ENCODE results near the gene SIAH3. TPM values are rescaled to one million over a fixed set of nuclear protein-coding genes. Genes with fewer than 3 reads are reported as not detected.

The SIAH3 gene
- polyA plus RNA-seq, 1 donor: 0.19 TPM

DNA sequence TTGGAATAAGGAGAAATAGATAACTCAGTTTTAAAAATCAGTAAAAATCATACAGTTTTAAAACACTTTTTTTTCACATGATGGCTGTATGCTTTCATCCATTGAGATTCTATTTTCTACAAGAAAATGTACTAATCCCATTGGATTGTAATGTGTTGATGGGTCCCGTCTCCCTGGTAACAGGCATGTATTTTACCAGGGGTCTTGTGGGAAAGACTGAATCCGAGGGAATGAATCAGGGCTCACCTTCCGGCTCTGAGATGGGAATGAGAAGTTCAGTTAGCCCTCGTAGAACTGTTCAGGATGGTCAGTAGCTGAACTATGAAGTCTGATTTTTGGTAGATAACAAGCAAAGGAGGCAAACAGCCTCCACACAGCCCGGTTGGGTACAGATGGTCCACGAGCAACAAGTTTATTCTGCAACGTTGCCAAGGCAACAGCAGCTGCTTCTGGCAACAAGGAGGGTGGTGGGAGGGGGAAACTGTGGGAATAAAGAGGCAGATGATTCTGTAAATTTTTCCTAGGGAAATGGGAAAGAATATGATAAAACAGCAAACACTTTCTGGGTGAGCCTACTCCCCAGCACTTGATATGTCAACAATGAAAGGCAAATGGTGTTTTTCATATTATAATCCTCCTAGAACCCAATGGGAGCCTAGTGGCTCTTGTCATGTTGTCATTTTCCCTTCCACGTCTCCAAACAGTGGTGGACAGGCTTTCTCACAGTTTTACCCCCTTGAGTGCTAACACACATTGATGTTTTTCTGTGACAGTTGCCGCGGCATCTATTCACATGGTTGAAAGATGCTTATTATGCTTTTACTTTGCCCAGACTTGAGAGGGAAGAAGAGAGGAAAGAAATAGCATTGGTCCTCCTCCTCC, 12.4 kb upstream of the SIAH3 start:
- H3K4me3 ChIP-seq (ENCODE audit: low read length): no peak overlapping the region
- no peaks in the 10 kb centered on the region for H3K36me3 ChIP-seq (ENCODE audit: control insufficient read depth, insufficient read depth, low read length)
- DNase-seq: peak in 1 of 2 donors; percentile 4
- H3K4me1 ChIP-seq (ENCODE audit: control insufficient read depth, insufficient read depth, low read length): no peaks in the 10 kb centered on the region
- peaks cover 4% of the 10 kb centered on the region for H3K27me3 ChIP-seq (ENCODE audit: control insufficient read depth, insufficient read depth, low read length)
- H3K27ac ChIP-seq (ENCODE audit: low read length): no peak overlapping the region
- no peaks in the 10 kb centered on the region for H3K9me3 ChIP-seq (ENCODE audit: control insufficient read depth, low read depth, low read length)
- no CpG with 5 or more reads among the region's 10 CpGs for WGBS (ENCODE audit: insufficient coverage, low lambda C conversion rate)

DNA sequence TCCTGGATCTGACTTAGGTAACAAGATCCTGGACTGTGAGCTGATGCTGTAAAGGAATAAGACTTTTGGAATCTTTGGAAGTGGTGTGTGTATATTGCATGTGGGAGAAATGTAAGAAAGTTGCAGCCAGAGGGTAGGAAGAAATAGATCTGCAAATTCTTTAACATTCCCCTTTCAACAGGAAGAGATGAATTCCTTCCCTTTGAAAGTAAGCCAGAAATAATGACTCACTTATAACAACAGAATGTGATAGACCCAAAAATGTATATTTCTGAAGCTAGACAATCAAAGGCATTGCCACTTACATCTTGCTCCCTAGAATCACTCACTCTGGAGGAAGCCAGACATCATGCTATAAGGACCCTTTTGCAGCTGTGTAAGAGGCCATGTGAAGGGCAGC, 9.8 kb upstream of the SIAH3 start:
- Histone ChIP-seq H3K9me3 (ENCODE audit: control insufficient read depth, low read depth, low read length) (no peaks in the 10 kb centered on the region), H3K27ac (ENCODE audit: low read length) (no peak overlapping the region), H3K4me1 (ENCODE audit: control insufficient read depth, insufficient read depth, low read length) (no peaks in the 10 kb centered on the region), H3K36me3 (ENCODE audit: control insufficient read depth, insufficient read depth, low read length) (no peaks in the 10 kb centered on the region), H3K4me3 (ENCODE audit: low read length) (no peak overlapping the region), H3K27me3 (ENCODE audit: control insufficient read depth, insufficient read depth, low read length) (peaks cover 4% of the 10 kb centered on the region)
- no peak for DNase-seq

GRCh38 chr13:45860240-45860639, 8.7 kb upstream of the SIAH3 start:
- H3K9me3 ChIP-seq (ENCODE audit: control insufficient read depth, low read depth, low read length): no peaks in the 10 kb centered on the region
- H3K27me3 ChIP-seq (ENCODE audit: control insufficient read depth, insufficient read depth, low read length): peaks cover 4% of the 10 kb centered on the region
- H3K4me1 ChIP-seq (ENCODE audit: control insufficient read depth, insufficient read depth, low read length): no peaks in the 10 kb centered on the region
- H3K27ac ChIP-seq (ENCODE audit: low read length): no peak overlapping the region
- no peak overlapping the region for H3K4me3 ChIP-seq (ENCODE audit: low read length)
- no peaks in the 10 kb centered on the region for H3K36me3 ChIP-seq (ENCODE audit: control insufficient read depth, insufficient read depth, low read length)
- DNase-seq: no peak
- WGBS (ENCODE audit: insufficient coverage, low lambda C conversion rate): no CpG with 5 or more reads among the region's 5 CpGs

DNA sequence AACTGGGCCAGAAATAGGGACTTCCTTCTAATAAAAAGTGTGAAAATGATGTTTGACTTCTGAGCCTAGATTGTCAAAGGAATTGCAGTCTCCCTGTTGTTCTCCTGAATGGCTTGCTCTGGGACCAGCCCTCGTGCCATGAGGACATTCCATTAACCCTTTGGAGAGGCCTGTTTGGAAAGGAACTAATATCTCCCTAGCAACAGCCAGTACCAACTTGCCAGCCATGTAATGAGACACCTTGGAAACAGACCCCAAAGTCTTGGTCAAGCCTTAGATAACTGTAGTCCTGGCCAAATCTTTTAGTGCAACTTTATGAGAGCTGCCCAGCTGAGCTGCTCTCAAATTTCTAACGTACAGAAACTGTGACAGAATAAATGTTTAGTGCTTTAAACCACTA, 8.2 kb upstream of the SIAH3 start:
- H3K27me3 ChIP-seq (ENCODE audit: control insufficient read depth, insufficient read depth, low read length): peaks cover 4% of the 10 kb centered on the region
- no CpG with 5 or more reads among the region's 2 CpGs for WGBS (ENCODE audit: insufficient coverage, low lambda C conversion rate)
- no peak for DNase-seq
- no peaks in the 10 kb centered on the region for H3K36me3 ChIP-seq (ENCODE audit: control insufficient read depth, insufficient read depth, low read length)
- no peak overlapping the region for H3K27ac ChIP-seq (ENCODE audit: low read length)
- no peaks in the 10 kb centered on the region for H3K9me3 ChIP-seq (ENCODE audit: control insufficient read depth, low read depth, low read length)
- H3K4me3 ChIP-seq (ENCODE audit: low read length): no peak overlapping the region
- H3K4me1 ChIP-seq (ENCODE audit: control insufficient read depth, insufficient read depth, low read length): no peaks in the 10 kb centered on the region

DNA sequence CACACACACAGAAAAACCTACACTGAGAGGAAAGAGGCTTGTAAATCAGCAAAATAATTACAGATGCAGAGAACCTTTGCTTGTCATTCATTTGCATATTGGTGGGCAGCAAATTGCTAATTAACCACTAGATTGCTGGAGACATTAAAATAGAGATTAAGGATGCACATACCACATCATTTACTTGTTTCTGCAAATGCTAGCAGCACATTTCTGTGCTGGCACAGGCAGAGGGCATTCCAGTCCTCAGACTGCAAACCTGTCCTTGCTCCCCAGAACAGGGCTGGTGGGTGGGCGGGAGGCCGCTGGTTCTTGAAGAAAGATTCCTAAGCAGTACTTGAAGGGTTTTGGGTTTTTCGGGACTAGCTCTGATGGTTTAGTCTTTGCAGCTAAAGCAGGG, 941 bp upstream of the SIAH3 start:
- H3K36me3 ChIP-seq (ENCODE audit: control insufficient read depth, insufficient read depth, low read length): no peaks in the 10 kb centered on the region
- no CpG with 5 or more reads among the region's 3 CpGs for WGBS (ENCODE audit: insufficient coverage, low lambda C conversion rate)
- no peaks in the 10 kb centered on the region for H3K9me3 ChIP-seq (ENCODE audit: control insufficient read depth, low read depth, low read length)
- H3K27me3 ChIP-seq (ENCODE audit: control insufficient read depth, insufficient read depth, low read length): peaks cover 51% of the 10 kb centered on the region
- peaks cover 5% of the 10 kb centered on the region for H3K4me1 ChIP-seq (ENCODE audit: control insufficient read depth, insufficient read depth, low read length)
- H3K4me3 ChIP-seq (ENCODE audit: low read length): no peak overlapping the region
- H3K27ac ChIP-seq (ENCODE audit: low read length): no peak overlapping the region
- no peak for DNase-seq

DNA sequence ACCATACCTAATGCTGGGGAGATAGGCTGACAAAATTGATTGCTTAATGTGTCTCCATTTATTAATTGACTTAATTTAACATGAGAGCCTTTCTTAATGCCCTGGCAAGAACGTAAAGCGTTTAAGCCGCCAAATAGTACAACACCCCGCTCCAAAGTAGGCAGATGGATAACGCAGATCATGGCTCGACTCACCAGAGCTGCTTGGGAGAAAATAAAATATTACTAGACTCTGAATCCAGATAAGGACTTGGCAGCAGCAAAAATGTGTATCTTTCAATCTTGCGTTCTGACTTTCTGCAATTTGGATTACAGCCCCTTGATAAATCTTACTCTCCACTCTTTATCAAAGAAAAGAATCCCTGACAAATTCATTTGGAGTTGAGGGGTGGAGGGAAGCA, 403 bp upstream of the SIAH3 start:
- Histone ChIP-seq H3K9me3 (ENCODE audit: control insufficient read depth, low read depth, low read length) (no peaks in the 10 kb centered on the region), H3K27ac (ENCODE audit: low read length) (no peak overlapping the region), H3K27me3 (ENCODE audit: control insufficient read depth, insufficient read depth, low read length) (peaks cover 56% of the 10 kb centered on the region), H3K4me3 (ENCODE audit: low read length) (no peak overlapping the region), H3K36me3 (ENCODE audit: control insufficient read depth, insufficient read depth, low read length) (no peaks in the 10 kb centered on the region), H3K4me1 (ENCODE audit: control insufficient read depth, insufficient read depth, low read length) (peaks cover 5% of the 10 kb centered on the region)
- no peak for DNase-seq
- no CpG with 5 or more reads among the region's 7 CpGs for WGBS (ENCODE audit: insufficient coverage, low lambda C conversion rate)

DNA sequence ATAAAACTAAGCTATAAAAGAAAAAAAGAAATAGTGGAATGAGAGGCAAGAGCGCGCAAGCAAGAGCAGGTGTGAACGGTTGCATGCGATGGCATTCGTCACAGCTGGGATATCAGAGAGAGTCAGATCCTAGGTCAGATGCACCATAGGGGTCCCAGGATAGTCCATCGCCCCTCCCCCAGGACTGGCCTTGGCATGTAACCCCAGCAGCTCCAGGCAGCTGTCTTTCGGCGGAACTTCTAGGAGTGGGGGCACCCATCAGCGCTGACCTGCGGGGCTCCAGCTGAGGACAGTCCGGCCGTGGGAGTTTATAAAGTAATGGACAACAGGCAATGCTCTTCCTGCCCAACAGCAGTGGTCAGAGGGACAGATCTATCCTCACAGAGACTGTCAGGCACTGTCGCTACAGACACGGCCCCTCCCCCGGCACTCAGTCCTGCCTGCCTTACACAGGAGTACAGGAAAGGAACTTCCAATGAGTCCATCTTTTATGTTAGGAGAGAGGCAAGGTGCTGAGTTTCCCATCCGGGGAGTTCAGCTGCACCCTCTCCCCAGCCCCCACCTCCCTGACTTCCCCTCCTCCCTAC, 1.4 kb downstream of the SIAH3 start:
- 0% methylated on average over 1 of the region's 16 CpGs for WGBS (ENCODE audit: insufficient coverage, low lambda C conversion rate)
- Histone ChIP-seq H3K4me3 (ENCODE audit: low read length) (peak overlapping the region; percentile 16), H3K36me3 (ENCODE audit: control insufficient read depth, insufficient read depth, low read length) (no peaks in the 10 kb centered on the region), H3K27ac (ENCODE audit: low read length) (no peak overlapping the region), H3K4me1 (ENCODE audit: control insufficient read depth, insufficient read depth, low read length) (peaks cover 5% of the 10 kb centered on the region), H3K9me3 (ENCODE audit: control insufficient read depth, low read depth, low read length) (no peaks in the 10 kb centered on the region), H3K27me3 (ENCODE audit: control insufficient read depth, insufficient read depth, low read length) (peaks cover 58% of the 10 kb centered on the region)
- DNase-seq: no peak

DNA sequence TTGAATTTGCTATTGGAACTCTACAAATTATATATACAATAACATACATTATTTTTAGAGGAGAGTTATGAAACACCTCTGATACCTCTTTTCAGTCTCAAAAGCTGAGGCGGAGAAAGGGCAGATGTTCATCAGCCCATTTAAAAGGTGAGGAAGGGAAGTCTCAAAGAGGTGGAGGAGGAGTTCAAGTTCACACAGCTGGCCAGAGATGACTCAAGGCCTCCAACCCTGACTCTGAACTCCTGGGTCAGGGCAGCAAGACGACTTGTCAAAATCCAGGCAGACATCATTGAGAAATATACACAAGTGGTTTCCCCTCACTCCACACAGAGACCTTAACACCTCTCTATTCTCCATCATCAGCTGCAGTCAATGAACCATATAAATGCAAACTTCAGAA, 2.1 kb downstream of the SIAH3 start:
- peaks cover 58% of the 10 kb centered on the region for H3K27me3 ChIP-seq (ENCODE audit: control insufficient read depth, insufficient read depth, low read length)
- no CpG with 5 or more reads among the region's 2 CpGs for WGBS (ENCODE audit: insufficient coverage, low lambda C conversion rate)
- no peak overlapping the region for H3K4me3 ChIP-seq (ENCODE audit: low read length)
- H3K9me3 ChIP-seq (ENCODE audit: control insufficient read depth, low read depth, low read length): no peaks in the 10 kb centered on the region
- H3K36me3 ChIP-seq (ENCODE audit: control insufficient read depth, insufficient read depth, low read length): no peaks in the 10 kb centered on the region
- H3K4me1 ChIP-seq (ENCODE audit: control insufficient read depth, insufficient read depth, low read length): peaks cover 5% of the 10 kb centered on the region
- H3K27ac ChIP-seq (ENCODE audit: low read length): no peak overlapping the region
- no peak for DNase-seq

DNA sequence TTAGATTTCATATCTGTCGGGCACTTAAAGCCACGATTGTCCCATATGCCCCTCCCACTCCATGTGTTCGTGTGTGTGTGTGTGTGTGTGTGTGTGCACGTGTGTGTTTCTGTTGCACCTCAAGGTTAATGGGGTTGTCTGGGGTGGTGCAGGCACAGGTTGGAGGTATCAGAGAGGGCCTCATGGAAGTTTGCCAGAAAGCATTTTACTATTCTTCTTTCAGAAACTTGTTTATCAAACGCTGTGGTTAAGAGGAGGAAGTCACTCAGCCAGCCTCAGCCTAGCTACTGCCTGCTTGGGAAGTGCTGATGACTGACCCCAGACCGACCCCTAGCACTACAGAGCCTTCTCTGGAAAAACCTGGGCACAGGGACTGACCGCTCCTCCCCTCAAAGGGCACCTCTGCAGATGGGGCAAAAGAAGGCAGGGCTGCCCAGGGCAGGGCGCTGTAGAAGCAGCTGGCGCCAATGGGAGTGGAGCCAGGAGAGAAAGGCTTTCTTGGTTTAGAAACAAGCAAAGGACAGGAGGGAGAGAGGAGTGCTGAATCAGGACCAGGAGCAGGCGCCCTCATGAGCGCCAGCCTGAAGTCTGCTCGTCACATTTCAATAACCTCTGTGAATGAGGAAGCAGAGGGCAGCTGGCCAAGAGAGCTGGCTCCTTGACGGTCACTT, 3.9 kb downstream of the SIAH3 start:
- DNase-seq: peak in 1 of 2 donors; percentile 18
- WGBS (ENCODE audit: insufficient coverage, low lambda C conversion rate): 20% methylated on average over 1 of the region's 13 CpGs
- Histone ChIP-seq H3K4me3 (ENCODE audit: low read length) (no peak overlapping the region), H3K36me3 (ENCODE audit: control insufficient read depth, insufficient read depth, low read length) (no peaks in the 10 kb centered on the region), H3K27me3 (ENCODE audit: control insufficient read depth, insufficient read depth, low read length) (peaks cover 53% of the 10 kb centered on the region), H3K9me3 (ENCODE audit: control insufficient read depth, low read depth, low read length) (no peaks in the 10 kb centered on the region), H3K4me1 (ENCODE audit: control insufficient read depth, insufficient read depth, low read length) (peaks cover 5% of the 10 kb centered on the region), H3K27ac (ENCODE audit: low read length) (no peak overlapping the region)

- DNase-seq: no peak
- H3K4me3 ChIP-seq (ENCODE audit: low read length): no peak overlapping the region
- no CpG with 5 or more reads among the region's 8 CpGs for WGBS (ENCODE audit: insufficient coverage, low lambda C conversion rate)
Observed at GRCh38 chr13:45846681-45847080, 4.9 kb downstream of the SIAH3 start.

More at GRCh38 chr13:45846681-45847080, 4.9 kb downstream of the SIAH3 start:
- H3K27me3 ChIP-seq (ENCODE audit: control insufficient read depth, insufficient read depth, low read length): peaks cover 44% of the 10 kb centered on the region
- H3K4me1 ChIP-seq (ENCODE audit: control insufficient read depth, insufficient read depth, low read length): peaks cover 5% of the 10 kb centered on the region
- no peaks in the 10 kb centered on the region for H3K9me3 ChIP-seq (ENCODE audit: control insufficient read depth, low read depth, low read length)
- no peak overlapping the region for H3K27ac ChIP-seq (ENCODE audit: low read length)
- no peaks in the 10 kb centered on the region for H3K36me3 ChIP-seq (ENCODE audit: control insufficient read depth, insufficient read depth, low read length)

Data from large intestine (tissue), 3 donors.